Common myeloid progenitor, CD34-positive (primary cell): ENCODE data around the gene EXOC3L2.

ENCODE experiments used
- CTCF ChIA-PET: fragments of 350-600 bp; sonication (Branson Sonifier 250); formaldehyde crosslinking; loops from one replicate; lab custom pipeline; 2021; ENCODE audit warnings: antibody characterized with exemption; lab: Charles Lee
- POLR2A ChIA-PET: fragments of 350-600 bp; sonication (Branson Sonifier 250); formaldehyde crosslinking; loops from one replicate; lab custom pipeline; 2021; ENCODE audit warnings: antibody characterized with exemption; lab: Charles Lee
- DNase-seq, 3 donors: peaks; one replicate each; pipeline versions ENCODE4 v3.0.0 to v3.0.0-alpha.2; 2013
- H3K27ac ChIP-seq, 2 experiments: 1 replicate in 1 of 2; 2 replicates in 1 of 2; pipeline ENCODE4 v1.7.0; 2013; ENCODE audit warnings: inconsistent platforms in 2 of 2, low read length in 2 of 2, mild to moderate bottlenecking in 2 of 2, low read depth in 1 of 2, moderate library complexity in 1 of 2; ENCODE audit not compliant: severe bottlenecking in 2 of 2, insufficient read depth in 1 of 2, poor library complexity in 1 of 2
- H3K27me3 ChIP-seq, 5 experiments: replicated peaks in 2 of 5; 1 replicate in 3 of 5; 2 replicates in 2 of 5; pipeline versions ENCODE4 v1.6.1 to v1.7.0; 2013; ENCODE audit warnings: low read length in 4 of 5, mild to moderate bottlenecking in 2 of 5, moderate library complexity in 2 of 5, inconsistent platforms in 1 of 5; ENCODE audit not compliant: insufficient read depth in 5 of 5, control insufficient read depth in 4 of 5
- H3K36me3 ChIP-seq, 4 experiments: 1 replicate in 2 of 4; 2 replicates in 2 of 4; pipeline versions ENCODE4 v1.6.1 to v1.7.0; 2013; ENCODE audit warnings: low read length in 3 of 4, control low read depth in 1 of 4, mild to moderate bottlenecking in 1 of 4; ENCODE audit not compliant: control insufficient read depth in 4 of 4, insufficient read depth in 4 of 4
- H3K4me1 ChIP-seq, 4 experiments: 1 replicate in 3 of 4; 2 replicates in 1 of 4; pipeline versions ENCODE4 v1.6.1 to v1.7.1; 2013; ENCODE audit warnings: low read length in 3 of 4, mild to moderate bottlenecking in 3 of 4, control low read depth in 1 of 4, inconsistent platforms in 1 of 4, moderate library complexity in 1 of 4; ENCODE audit not compliant: control insufficient read depth in 4 of 4, insufficient read depth in 4 of 4; ENCODE audit errors: control extremely low read depth in 1 of 4
- H3K4me3 ChIP-seq, 7 experiments: 1 replicate in 4 of 7; 2 replicates in 3 of 7; pipeline versions ENCODE4 v1.5.1 to v1.7.0; 2013; ENCODE audit warnings: mild to moderate bottlenecking in 7 of 7, low read length in 6 of 7, moderate library complexity in 6 of 7, inconsistent platforms in 2 of 7, low read depth in 2 of 7, control low read depth in 1 of 7; ENCODE audit not compliant: insufficient read depth in 4 of 7, control insufficient read depth in 1 of 7; ENCODE audit errors: extremely low read depth in 1 of 7
- H3K9me3 ChIP-seq, 5 experiments: 1 replicate in 4 of 5; 2 replicates in 1 of 5; pipeline versions ENCODE4 v1.6.1 to v1.7.1; 2013; ENCODE audit warnings: low read length in 4 of 5, mild to moderate bottlenecking in 2 of 5, inconsistent platforms in 1 of 5, low read depth in 1 of 5, moderate library complexity in 1 of 5; ENCODE audit not compliant: control insufficient read depth in 4 of 5, insufficient read depth in 2 of 5; ENCODE audit errors: control extremely low read depth in 1 of 5
- WGBS: methylation state at CpG from one replicate; pipeline ENCODE4 v1.1.5; 2013; ENCODE audit not compliant: insufficient coverage; 5-methylcytosine and 5-hydroxymethylcytosine counted together

The EXOC3L2 gene

GRCh38 chr19:45178262-45179071, 66.7 kb downstream of the EXOC3L2 start, which contains the start of gene BLOC1S3:
TSS of gene BLOC1S3 (plus strand) at chr19:45178784. CDS start at chr19:45179297, 513 bp downstream.
- CTCF ChIA-PET, result interaction anchor here (0.9 to 2.0 kb wide), 10 partner anchors 10 to 91 kb away, joined by 3 to 9 read pairs (median 4); partner anchors contain the start of gene NKPD1
- peak; percentile 100 for DNase-seq
- H3K4me1 ChIP-seq, result peaks cover 0 to 43% (median 32%) of the 10 kb centered on the region in 4 experiments

GRCh38 chr19:45177817-45178261, 67.4 kb downstream of the EXOC3L2 start, which contains the start of gene TRAPPC6A:
TSS of gene TRAPPC6A (minus strand) at chr19:45178237. CDS start at chr19:45178218, 19 bp downstream.
- whole genome bisulfite sequencing, result under 1% methylated on average over 30 of the region's 36 CpGs
- DNase-seq, result peak in 2 of 3 donors; percentile 61 to 81
- no peaks in the 10 kb centered on the region for H3K27me3 ChIP-seq
- peak within 1 kb of the TSS; percentile 78 to 92 for H3K27ac ChIP-seq
- ChIA-PET CTCF (interaction anchor here (1.2 to 2.0 kb wide), 7 partner anchors 11 to 91 kb away, joined by 3 to 9 read pairs (median 5); partner anchors contain the start of gene NKPD1), POLR2A (interaction anchor here (0.6 to 1.4 kb wide), 6 partner anchors 8 to 199 kb away, joined by 3 to 9 read pairs (median 4); no protein-coding TSS in a partner anchor)
- peak within 1 kb of the TSS; percentile 79 to 98 (median 96) for H3K4me3 ChIP-seq
- peaks cover 0 to 47% (median 36%) of the 10 kb centered on the region in 4 experiments for H3K4me1 ChIP-seq
- peaks cover 0 to 8% (median 4%) of the 10 kb centered on the region in 4 experiments for H3K36me3 ChIP-seq
- H3K9me3 ChIP-seq, result no peaks in the 10 kb centered on the region

More at GRCh38 chr19:45178262-45179071, 66.7 kb downstream of the EXOC3L2 start, which contains the start of gene BLOC1S3:
- Histone ChIP-seq H3K27me3 (no peaks in the 10 kb centered on the region), H3K4me3 (peak within 1 kb of the TSS; percentile 79 to 98 (median 96)), H3K27ac (peak within 1 kb of the TSS; percentile 78 to 92), H3K9me3 (no peaks in the 10 kb centered on the region), H3K36me3 (peaks cover 0 to 8% (median 4%) of the 10 kb centered on the region in 4 experiments)
- POLR2A ChIA-PET, result interaction anchor here (0.9 to 1.4 kb wide), 5 partner anchors 9 to 87 kb away, joined by 3 to 9 read pairs (median 4); no protein-coding TSS in a partner anchor
- WGBS, result 0% methylated on average over 49 of the region's 51 CpGs

- DNase-seq, result no peak
- Histone ChIP-seq H3K27me3 (no peaks in the 10 kb centered on the region), H3K36me3 (peaks cover 0 to 3% (median 0%) of the 10 kb centered on the region in 4 experiments), H3K27ac (no peak overlapping the region), H3K9me3 (no peaks in the 10 kb centered on the region), H3K4me3 (no peak overlapping the region), H3K4me1 (peaks cover 3 to 62% (median 56%) of the 10 kb centered on the region in 4 experiments)
- CTCF ChIA-PET, result interaction anchor here (0.6 to 1.2 kb wide), 2 partner anchors 24 to 105 kb away, joined by 3 to 4 read pairs; no protein-coding TSS in a partner anchor
- WGBS, result 97% methylated on average over 3 of the region's 10 CpGs
- POLR2A ChIA-PET, result interaction anchor here (0.8 kb wide), 1 partner anchor 14 kb away, joined by 3 read pairs; no protein-coding TSS in a partner anchor
Measured at GRCh38 chr19:45175515-45176345, 69.5 kb downstream of the EXOC3L2 start.

- peak overlapping the region in 1 of 2 experiments; percentile 52 for H3K27ac ChIP-seq
- H3K9me3 ChIP-seq, result no peaks in the 10 kb centered on the region
- POLR2A ChIA-PET, result no interaction called here
- H3K27me3 ChIP-seq, result no peaks in the 10 kb centered on the region
- H3K36me3 ChIP-seq, result peaks cover 0 to 5% (median 1%) of the 10 kb centered on the region in 4 experiments
- CTCF ChIA-PET, result interaction anchor here (1.2 to 2.3 kb wide), 2 partner anchors 10 to 15 kb away, joined by 3 to 9 read pairs; no protein-coding TSS in a partner anchor
- 46% methylated on average over 11 of the region's 12 CpGs for WGBS
- H3K4me3 ChIP-seq, result peak overlapping the region in 4 of 7 experiments; percentile 1 to 51 (median 30)
- DNase-seq, result peak in 1 of 3 donors; percentile 50
- H3K4me1 ChIP-seq, result peaks cover 3 to 68% (median 57%) of the 10 kb centered on the region in 4 experiments
Measured at GRCh38 chr19:45173816-45174215, 71.4 kb downstream of the EXOC3L2 start.

- POLR2A ChIA-PET, result no interaction called here
- peaks cover 3 to 70% (median 58%) of the 10 kb centered on the region in 4 experiments for H3K4me1 ChIP-seq
- no peaks in the 10 kb centered on the region for H3K9me3 ChIP-seq
- H3K36me3 ChIP-seq, result peaks cover 0 to 9% (median 2%) of the 10 kb centered on the region in 4 experiments
- 92% methylated on average over 11 of the region's 18 CpGs for WGBS
- H3K27ac ChIP-seq, result no peak overlapping the region
- no peak for DNase-seq
- H3K27me3 ChIP-seq, result no peaks in the 10 kb centered on the region
- peak overlapping the region in 1 of 7 experiments; percentile 24 for H3K4me3 ChIP-seq
- CTCF ChIA-PET, result interaction anchor here (1.2 to 2.3 kb wide), 3 partner anchors 11 to 20 kb away, joined by 3 to 9 read pairs (median 3); no protein-coding TSS in a partner anchor
Measured at GRCh38 chr19:45172611-45173208, 72.5 kb downstream of the EXOC3L2 start.

- Histone ChIP-seq H3K4me1 (peaks cover 3 to 65% (median 52%) of the 10 kb centered on the region in 4 experiments), H3K27me3 (no peaks in the 10 kb centered on the region), H3K4me3 (peak overlapping the region in 2 of 7 experiments; percentile 4 to 24), H3K27ac (no peak overlapping the region), H3K9me3 (no peaks in the 10 kb centered on the region), H3K36me3 (peaks cover 0 to 9% (median 2%) of the 10 kb centered on the region in 4 experiments)
- DNase-seq, result no peak
- WGBS, result 44% methylated on average over 3 of the region's 4 CpGs
- CTCF ChIA-PET, result interaction anchor here (0.9 to 2.3 kb wide), 4 partner anchors 10 to 22 kb away, joined by 3 to 9 read pairs (median 4); no protein-coding TSS in a partner anchor
- POLR2A ChIA-PET, result no interaction called here
Measured at GRCh38 chr19:45172173-45172572, 73.0 kb downstream of the EXOC3L2 start.
